Measurements from ENCODE around the gene CATSPER4. TPM values are rescaled to one million over a fixed set of nuclear protein-coding genes. Genes with fewer than 3 reads are reported as not detected.

CATSPER4 gene
- total RNA-seq, 1 donor from 2014 or later = not detected

GRCh38 chr1:26164861-26165842 lies 25.2 kb upstream of the CATSPER4 start:
- no peak for DNase-seq (ENCODE audit: low read depth in 2 of 2)

GRCh38 chr1:26166719-26167281 lies 23.6 kb upstream of the CATSPER4 start:
- no peak for DNase-seq (ENCODE audit: low read depth in 2 of 2)

- DNase-seq (ENCODE audit: low read depth in 2 of 2) = no peak
Observed at GRCh38 chr1:26168410-26169197, 21.8 kb upstream of the CATSPER4 start, which contains the start of gene C1orf232. C1orf232 (minus strand) TSS chr1:26168963; CDS start chr1:26168499, 464 bp downstream.

- no peak for DNase-seq (ENCODE audit: low read depth in 2 of 2)
Observed at GRCh38 chr1:26169198-26169554, 21.2 kb upstream of the CATSPER4 start.

- DNase-seq (ENCODE audit: low read depth in 2 of 2) = peak; percentile 92 to 95
Observed at GRCh38 chr1:26169669-26170471, 20.5 kb upstream of the CATSPER4 start, which contains the start of gene ZNF593. ZNF593 (plus strand) TSS chr1:26169908; CDS start chr1:26169984, 76 bp downstream.

- DNase-seq (ENCODE audit: low read depth in 2 of 2) = peak in 1 of 2 donors; percentile 16
Observed at GRCh38 chr1:26170472-26170821, 20.0 kb upstream of the CATSPER4 start.

GRCh38 chr1:26171084-26172072 lies 19.0 kb upstream of the CATSPER4 start, which contains the start of gene ZNF593OS:
ZNF593OS (minus strand) TSS chr1:26171832; CDS start chr1:26171661, 171 bp downstream.
- DNase-seq (ENCODE audit: low read depth in 2 of 2) = no peak

- no peak for DNase-seq (ENCODE audit: low read depth in 2 of 2)
Observed at GRCh38 chr1:26175346-26175745, 15.1 kb upstream of the CATSPER4 start.

- DNase-seq (ENCODE audit: low read depth in 2 of 2) = no peak
Observed at GRCh38 chr1:26177182-26177684, 13.2 kb upstream of the CATSPER4 start, which contains the start of gene CNKSR1. CNKSR1 (plus strand) TSS chr1:26177491; CDS start chr1:26177548, 57 bp downstream.

- no peak for DNase-seq (ENCODE audit: low read depth in 2 of 2)
Observed at GRCh38 chr1:26180010-26180506, 10.3 kb upstream of the CATSPER4 start.

GRCh38 chr1:26181586-26182382 lies 8.6 kb upstream of the CATSPER4 start:
- no peak for DNase-seq (ENCODE audit: low read depth in 2 of 2)

- no peak for DNase-seq (ENCODE audit: low read depth in 2 of 2)
Observed at GRCh38 chr1:26182383-26182696, 8.1 kb upstream of the CATSPER4 start.

GRCh38 chr1:26184086-26184485 lies 6.3 kb upstream of the CATSPER4 start:
- DNase-seq (ENCODE audit: low read depth in 2 of 2) = no peak

- no peak for DNase-seq (ENCODE audit: low read depth in 2 of 2)
Observed at GRCh38 chr1:26184883-26185282, 5.5 kb upstream of the CATSPER4 start.

GRCh38 chr1:26187882-26188281 lies 2.5 kb upstream of the CATSPER4 start:
- no peak for DNase-seq (ENCODE audit: low read depth in 2 of 2)

- DNase-seq (ENCODE audit: low read depth in 2 of 2) = no peak
Observed at GRCh38 chr1:26188477-26188876, 1.9 kb upstream of the CATSPER4 start.

GRCh38 chr1:26189331-26189730 lies 1.1 kb upstream of the CATSPER4 start:
- no peak for DNase-seq (ENCODE audit: low read depth in 2 of 2)

- DNase-seq (ENCODE audit: low read depth in 2 of 2) = no peak
Observed at GRCh38 chr1:26189751-26190275, 589 bp upstream of the CATSPER4 start.
